Colonic mucosa (tissue), 4 donors: ENCODE measurements around the gene DLG2. TPM values are rescaled to one million over a fixed set of nuclear protein-coding genes. Genes with fewer than 3 reads are reported as not detected.

Source experiments
- DNase-seq: peaks from one replicate; pipeline ENCODE4 v3.0.0-alpha.2; 2020
- H3K27ac ChIP-seq: fragments of 200-600 bp; one replicate; pipeline ENCODE4 v1.8.0; 2021
- H3K27me3 ChIP-seq: fragments of 200-600 bp; one replicate; pipeline ENCODE4 v1.8.0; 2021
- H3K36me3 ChIP-seq: fragments of 200-600 bp; one replicate; pipeline ENCODE4 v1.8.0; 2021
- H3K4me1 ChIP-seq: fragments of 200-600 bp; one replicate; pipeline ENCODE4 v1.8.0; 2021; ENCODE audit warnings: mild to moderate bottlenecking
- H3K4me3 ChIP-seq: fragments of 200-600 bp; one replicate; pipeline ENCODE4 v1.8.0; 2021
- H3K9ac ChIP-seq, 2 donors: one replicate each; pipeline ENCODE4 v1.7.0; 2013; ENCODE audit warnings: control low read depth in 2 of 2, low read depth in 2 of 2, low read length in 2 of 2
- H3K9me3 ChIP-seq: fragments of 200-600 bp; one replicate; pipeline ENCODE4 v1.8.0; 2021
- intact Hi-C: fragments of 100-400 bp; cut with DNase I; formaldehyde crosslinking; loops from one replicate; pipeline ENCODE4 v1.14.1; 2022
- total RNA-seq, 2 donors: library from RNA; stranded (reverse); fragmentation: NEBNext Ultra II Directional in 1 of 2; extraction: Animal tissue kit (Norgen Biotek cat#: 25700) in 1 of 2; gene quantifications; one replicate each; pipeline ENCODE4 v1.2.1, GENCODE V29; 2021
- TF ChIP-seq, protein P1 (sequence below): fragments of 200-600 bp; IDR thresholded peaks from one replicate; pipeline ENCODE4 v1.8.0; 2022; ENCODE audit warnings: antibody characterized with exemption, mild to moderate bottlenecking
- donor health status: healthy.
- donor health status: DM: no; HTN: no; CAD: no.
- donor health status: DM: no; HTN: no; CAD: no.

The DLG2 gene
- total RNA-seq, 2 donors from 2014 or later: 1.4 to 3.3 TPM

DNA sequence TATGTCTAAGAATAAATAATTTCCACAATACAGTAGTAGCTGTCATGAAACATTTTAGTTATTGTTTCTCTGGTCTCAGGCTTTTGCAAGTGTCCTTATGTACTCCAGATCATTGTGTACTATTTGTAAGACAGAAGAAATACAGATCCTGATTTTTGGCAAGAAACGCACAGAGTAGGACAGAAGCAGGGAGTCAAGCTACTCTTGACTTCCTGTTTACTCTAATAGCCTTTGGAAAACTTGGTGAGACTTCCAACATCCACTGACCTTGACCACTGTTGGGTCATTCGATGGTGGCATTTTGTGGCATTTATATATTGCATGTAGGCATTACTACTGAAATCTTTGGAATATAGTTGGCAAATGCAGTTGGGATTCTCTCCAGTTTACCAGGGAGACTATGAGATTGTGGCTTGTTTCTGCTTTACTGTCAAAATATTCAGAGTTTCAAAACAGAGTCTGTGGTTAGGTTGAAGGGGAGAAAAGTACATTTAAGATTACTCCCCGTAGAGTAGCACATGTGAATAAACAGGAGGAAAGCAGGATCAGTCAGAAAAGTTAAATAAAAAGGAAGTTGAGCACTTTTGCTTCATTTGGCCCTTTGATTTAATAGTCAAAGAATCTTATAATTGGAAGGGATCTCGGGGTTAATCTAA is 1614.8 kb downstream of the DLG2 start:
- Histone ChIP-seq H3K27ac (no peak overlapping the region), H3K4me1 (no peaks in the 10 kb centered on the region), H3K27me3 (no peaks in the 10 kb centered on the region), H3K36me3 (no peaks in the 10 kb centered on the region), H3K9ac (no peak overlapping the region), H3K4me3 (no peak overlapping the region), H3K9me3 (no peaks in the 10 kb centered on the region)
- no peak for DNase-seq
- TF ChIP-seq, protein P1, sequence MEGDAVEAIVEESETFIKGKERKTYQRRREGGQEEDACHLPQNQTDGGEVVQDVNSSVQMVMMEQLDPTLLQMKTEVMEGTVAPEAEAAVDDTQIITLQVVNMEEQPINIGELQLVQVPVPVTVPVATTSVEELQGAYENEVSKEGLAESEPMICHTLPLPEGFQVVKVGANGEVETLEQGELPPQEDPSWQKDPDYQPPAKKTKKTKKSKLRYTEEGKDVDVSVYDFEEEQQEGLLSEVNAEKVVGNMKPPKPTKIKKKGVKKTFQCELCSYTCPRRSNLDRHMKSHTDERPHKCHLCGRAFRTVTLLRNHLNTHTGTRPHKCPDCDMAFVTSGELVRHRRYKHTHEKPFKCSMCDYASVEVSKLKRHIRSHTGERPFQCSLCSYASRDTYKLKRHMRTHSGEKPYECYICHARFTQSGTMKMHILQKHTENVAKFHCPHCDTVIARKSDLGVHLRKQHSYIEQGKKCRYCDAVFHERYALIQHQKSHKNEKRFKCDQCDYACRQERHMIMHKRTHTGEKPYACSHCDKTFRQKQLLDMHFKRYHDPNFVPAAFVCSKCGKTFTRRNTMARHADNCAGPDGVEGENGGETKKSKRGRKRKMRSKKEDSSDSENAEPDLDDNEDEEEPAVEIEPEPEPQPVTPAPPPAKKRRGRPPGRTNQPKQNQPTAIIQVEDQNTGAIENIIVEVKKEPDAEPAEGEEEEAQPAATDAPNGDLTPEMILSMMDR: no peak
- intact Hi-C loops: no loop called here

DNA sequence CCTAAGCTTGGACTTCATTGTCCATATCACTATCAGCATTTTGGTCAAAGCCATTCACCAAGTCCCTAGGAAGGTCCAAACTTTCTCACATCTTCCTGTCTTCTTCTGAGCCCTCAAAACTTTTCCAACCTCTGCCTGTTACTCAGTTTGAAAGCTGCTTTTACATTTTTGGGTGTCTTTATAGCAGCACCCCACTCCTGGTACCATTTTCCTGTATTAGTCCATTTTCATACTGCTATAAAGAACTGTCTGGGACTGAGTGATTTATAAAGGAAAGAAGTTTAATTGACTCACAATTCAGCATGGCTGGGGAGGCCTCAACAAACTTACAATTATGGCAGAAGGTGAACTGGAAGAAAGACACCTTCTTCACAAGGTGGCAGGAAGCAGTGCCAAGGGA is 1624.0 kb downstream of the DLG2 start:
- Histone ChIP-seq H3K27ac (no peak overlapping the region), H3K9ac (no peak overlapping the region), H3K4me3 (no peak overlapping the region), H3K36me3 (no peaks in the 10 kb centered on the region), H3K4me1 (no peaks in the 10 kb centered on the region), H3K27me3 (no peaks in the 10 kb centered on the region), H3K9me3 (no peaks in the 10 kb centered on the region)
- no peak for DNase-seq
- TF ChIP-seq, protein P1: no peak
- intact Hi-C loops: no loop called here

DNA sequence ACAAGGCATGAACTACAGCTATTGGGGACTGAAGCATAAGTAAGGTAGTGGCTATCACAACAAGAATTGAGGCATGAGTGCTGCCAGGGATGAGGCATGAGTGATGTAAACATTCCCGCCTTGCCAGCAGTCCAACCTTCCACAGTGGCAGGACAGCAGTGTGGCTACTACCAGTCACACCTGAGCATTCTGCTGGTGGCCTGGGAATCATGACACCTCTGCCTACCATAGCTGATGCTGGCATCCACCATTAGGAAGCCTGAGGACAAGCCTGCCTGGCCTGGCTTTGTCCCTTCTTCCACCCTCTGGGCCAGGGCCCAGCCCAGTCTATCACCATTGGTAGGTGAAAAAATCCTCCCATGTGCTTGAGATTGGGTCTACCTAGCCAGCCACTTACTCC is 1628.2 kb downstream of the DLG2 start:
- H3K27me3 ChIP-seq: no peaks in the 10 kb centered on the region
- H3K4me1 ChIP-seq: no peaks in the 10 kb centered on the region
- intact Hi-C loops: no loop called here

DNA sequence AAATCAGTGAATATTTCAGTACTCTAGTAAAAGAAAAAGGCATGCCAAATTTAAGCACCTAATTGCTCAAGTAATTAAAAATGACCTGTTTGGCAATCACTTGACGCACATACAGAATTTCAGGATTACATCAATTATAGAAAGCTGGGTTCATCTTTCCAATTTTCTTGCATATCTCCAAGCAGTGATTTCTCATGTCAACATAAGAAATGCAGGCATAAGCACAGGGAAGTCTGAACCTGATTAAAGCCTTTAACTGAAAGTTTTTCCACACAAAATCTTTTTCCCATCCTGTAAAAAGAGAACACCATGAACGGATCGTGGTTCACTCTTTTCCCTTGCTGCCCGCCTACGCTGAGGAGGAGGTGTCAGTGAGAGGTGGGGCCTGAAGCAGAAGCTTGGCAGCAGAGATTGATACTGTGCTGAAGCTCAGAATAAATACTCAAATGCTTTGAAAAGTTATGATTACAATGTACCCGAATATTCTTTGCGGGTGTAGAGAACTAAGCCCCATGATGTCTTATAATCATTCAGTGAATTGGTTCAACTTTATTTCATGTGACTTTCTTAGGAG is 1636.9 kb downstream of the DLG2 start:
- Histone ChIP-seq H3K27me3 (no peaks in the 10 kb centered on the region), H3K4me1 (no peaks in the 10 kb centered on the region), H3K9ac (no peak overlapping the region), H3K9me3 (no peaks in the 10 kb centered on the region), H3K27ac (no peak overlapping the region), H3K36me3 (no peaks in the 10 kb centered on the region), H3K4me3 (no peak overlapping the region)
- intact Hi-C loops: no loop called here
- DNase-seq: no peak
- TF ChIP-seq, protein P1: no peak

More for the DNA sequence above, 1628.2 kb downstream of the DLG2 start:
- Histone ChIP-seq H3K9me3 (no peaks in the 10 kb centered on the region), H3K4me3 (no peak overlapping the region), H3K36me3 (no peaks in the 10 kb centered on the region), H3K9ac (no peak overlapping the region), H3K27ac (no peak overlapping the region)
- TF ChIP-seq, protein P1: no peak
- DNase-seq: no peak

DNA sequence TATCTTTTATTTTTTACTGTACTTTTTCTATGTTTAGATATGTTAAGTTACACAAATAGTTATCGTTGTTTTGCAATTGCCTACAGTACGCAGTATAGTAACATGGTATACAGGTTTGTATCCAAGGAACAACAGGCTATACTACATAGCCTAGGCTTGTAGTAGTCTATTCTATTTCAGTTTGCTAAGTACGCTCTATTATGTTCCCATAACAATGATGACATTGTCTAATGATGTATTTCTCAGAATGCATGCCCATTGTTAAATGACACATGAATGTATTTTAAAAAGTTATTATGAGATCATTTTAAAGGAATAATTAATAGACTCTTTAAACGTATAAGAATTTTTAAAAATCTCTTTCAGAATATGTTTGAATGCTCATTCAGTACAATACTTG is 1644.3 kb downstream of the DLG2 start:
- no peak overlapping the region for H3K27ac ChIP-seq
- no peaks in the 10 kb centered on the region for H3K27me3 ChIP-seq
- H3K4me3 ChIP-seq: no peak overlapping the region
- H3K9me3 ChIP-seq: no peaks in the 10 kb centered on the region
- TF ChIP-seq, protein P1: no peak
- H3K36me3 ChIP-seq: no peaks in the 10 kb centered on the region
- H3K4me1 ChIP-seq: no peaks in the 10 kb centered on the region
- no peak overlapping the region for H3K9ac ChIP-seq
- no peak for DNase-seq
- intact Hi-C loops: no loop called here
